HUES48 (cell line): ENCODE results near the gene NENF.
A peak's percentile ranks its signal among the peaks of the same experiment; 100 is the strongest.

Experiments used
- H3K27ac ChIP-seq: one replicate; pipeline ENCODE4 v1.7.0; 2013; ENCODE audit warnings: low read depth, low read length, inconsistent platforms
- H3K27me3 ChIP-seq: 2 replicates; pipeline ENCODE4 v1.6.1; 2013; ENCODE audit warnings: mild to moderate bottlenecking, low read length; ENCODE audit not compliant: control insufficient read depth, insufficient read depth
- H3K36me3 ChIP-seq: 2 replicates; pipeline ENCODE4 v1.6.1; 2013; ENCODE audit warnings: low read length; ENCODE audit not compliant: control insufficient read depth, insufficient read depth
- H3K4me1 ChIP-seq: 2 replicates; pipeline ENCODE4 v1.6.1; 2013; ENCODE audit warnings: mild to moderate bottlenecking, low read length; ENCODE audit not compliant: control insufficient read depth, insufficient read depth
- H3K4me3 ChIP-seq: 2 replicates; pipeline ENCODE4 v1.5.1; 2013; ENCODE audit warnings: mild to moderate bottlenecking, low read depth, low read length
- H3K9ac ChIP-seq: 2 replicates; pipeline ENCODE4 v1.6.1; 2013; ENCODE audit warnings: mild to moderate bottlenecking, low read depth, low read length, moderate library complexity
- H3K9me3 ChIP-seq: 2 replicates; pipeline ENCODE4 v1.6.1; 2013; ENCODE audit warnings: low read length; ENCODE audit not compliant: control insufficient read depth, insufficient read depth

NENF gene

DNA sequence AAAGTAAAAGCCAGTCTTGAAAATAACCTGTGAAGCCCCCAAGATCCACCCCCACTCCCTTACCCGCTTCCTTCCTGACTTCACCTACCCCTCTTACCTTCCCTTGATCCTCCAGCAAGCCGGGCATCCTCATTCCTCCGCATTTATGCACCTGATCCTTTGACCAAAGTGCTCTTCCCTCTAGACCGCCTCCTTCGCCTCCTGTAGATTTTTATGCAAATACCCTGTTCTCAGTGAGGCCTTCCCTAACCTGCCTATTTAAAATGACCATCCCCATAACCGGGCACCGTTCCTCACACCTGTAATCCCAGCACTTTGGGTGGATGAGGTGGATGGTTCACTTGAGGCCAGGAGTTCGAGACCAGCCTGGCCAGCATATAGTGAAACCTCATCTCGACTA, 1.1 kb upstream of the NENF start:
- Histone ChIP-seq H3K27ac (no peak overlapping the region), H3K4me3 (no peak overlapping the region), H3K9ac (no peak overlapping the region), H3K9me3 (no peaks in the 10 kb centered on the region), H3K4me1 (peaks cover 13% of the 10 kb centered on the region; the same call in 1 of the 2 replicates), H3K36me3 (no peaks in the 10 kb centered on the region), H3K27me3 (peaks cover 8% of the 10 kb centered on the region)

DNA sequence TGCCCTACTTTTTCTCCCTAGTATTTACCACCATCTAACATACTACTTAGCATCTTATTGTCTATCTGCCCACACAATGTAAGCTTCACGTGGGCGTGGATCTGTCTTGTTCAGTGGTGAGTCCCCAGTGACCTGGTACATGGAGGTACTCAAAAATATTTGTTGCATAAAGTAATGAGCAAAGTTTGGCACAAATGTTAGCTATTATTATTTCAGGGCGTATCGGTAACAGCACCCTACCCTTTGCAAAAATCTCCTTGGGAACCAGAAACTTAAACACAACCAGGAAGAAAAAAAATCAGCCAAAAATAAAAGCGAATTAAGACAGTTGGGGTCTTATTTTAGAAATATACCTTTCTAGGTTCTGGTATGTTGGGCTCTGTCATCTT, 454 bp upstream of the NENF start:
- H3K36me3 ChIP-seq = no peaks in the 10 kb centered on the region
- no peak overlapping the region for H3K27ac ChIP-seq
- no peaks in the 10 kb centered on the region for H3K9me3 ChIP-seq
- peaks cover 13% of the 10 kb centered on the region; the same call in 1 of the 2 replicates for H3K4me1 ChIP-seq
- peak overlapping the region; percentile 74 for H3K4me3 ChIP-seq
- H3K9ac ChIP-seq = no peak overlapping the region
- H3K27me3 ChIP-seq = peaks cover 8% of the 10 kb centered on the region

DNA sequence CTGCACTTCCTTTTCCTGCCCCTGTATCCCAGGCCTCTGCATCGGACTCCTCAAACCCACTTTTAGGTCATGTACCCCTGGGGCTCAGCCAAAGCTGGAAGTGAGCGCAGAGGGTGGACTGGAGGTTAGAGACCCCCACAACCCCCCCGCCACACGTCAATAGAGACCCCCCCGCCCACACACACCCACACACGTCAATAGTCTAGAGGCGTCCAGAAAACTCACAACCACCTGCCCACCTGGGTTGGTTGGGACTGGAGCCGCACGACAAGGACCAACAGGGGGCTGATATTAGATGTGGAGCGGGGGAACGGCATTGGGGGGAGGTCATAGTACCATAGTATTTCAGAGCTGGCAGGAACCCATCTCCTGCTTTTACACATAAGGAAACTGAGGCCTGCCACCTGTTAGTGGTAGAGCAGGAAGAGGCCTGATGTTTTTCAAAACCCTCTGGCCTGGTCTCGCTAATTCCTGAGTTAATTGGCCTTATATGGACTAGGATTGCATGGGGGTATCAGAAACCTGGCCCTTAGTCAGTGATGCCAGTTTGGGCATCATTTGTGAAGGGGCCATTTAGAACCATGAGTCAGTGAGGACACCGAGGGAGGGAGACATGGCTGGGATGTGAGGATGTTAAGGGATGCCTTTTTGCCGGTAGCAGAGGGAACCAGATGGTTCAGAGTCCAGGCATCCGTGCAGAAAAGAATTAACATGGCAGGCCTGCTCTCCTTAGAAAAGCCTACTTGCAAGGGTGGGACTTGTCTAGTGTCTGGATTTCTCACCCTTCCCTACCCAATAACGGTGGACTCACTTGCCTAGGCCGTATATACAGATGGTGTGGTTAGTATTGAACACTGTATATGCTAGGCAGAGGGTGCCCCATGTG, 1.1 kb downstream of the NENF start:
- no peak overlapping the region for H3K9ac ChIP-seq
- H3K27ac ChIP-seq = no peak overlapping the region
- H3K4me3 ChIP-seq = peak overlapping the region; percentile 74
- no peaks in the 10 kb centered on the region for H3K36me3 ChIP-seq
- peaks cover 13% of the 10 kb centered on the region; the same call in 1 of the 2 replicates for H3K4me1 ChIP-seq
- peaks cover 8% of the 10 kb centered on the region for H3K27me3 ChIP-seq
- no peaks in the 10 kb centered on the region for H3K9me3 ChIP-seq

DNA sequence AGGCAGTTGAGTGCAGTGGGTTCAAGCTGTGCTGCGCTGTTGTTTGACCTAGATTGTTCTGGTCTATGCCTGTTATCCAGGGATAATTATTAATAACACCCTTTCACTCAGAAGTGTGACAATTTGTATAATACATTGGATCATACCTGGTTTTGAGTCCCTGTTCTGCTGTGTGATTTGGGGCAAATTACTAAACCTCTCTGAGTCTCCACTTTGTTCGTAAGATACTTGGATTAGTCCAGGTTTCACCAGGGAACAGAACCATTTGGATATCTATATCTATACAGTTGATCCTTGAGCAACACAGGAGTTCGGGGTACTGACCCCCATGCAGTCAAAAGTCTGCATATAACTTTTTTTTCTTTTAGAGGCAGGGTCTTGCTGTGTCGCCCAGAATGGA, 2.3 kb downstream of the NENF start:
- Histone ChIP-seq H3K9ac (no peak overlapping the region), H3K4me1 (peaks cover 13% of the 10 kb centered on the region; the same call in 1 of the 2 replicates), H3K9me3 (no peaks in the 10 kb centered on the region), H3K4me3 (no peak overlapping the region), H3K27ac (no peak overlapping the region), H3K36me3 (no peaks in the 10 kb centered on the region), H3K27me3 (peaks cover 8% of the 10 kb centered on the region)

DNA sequence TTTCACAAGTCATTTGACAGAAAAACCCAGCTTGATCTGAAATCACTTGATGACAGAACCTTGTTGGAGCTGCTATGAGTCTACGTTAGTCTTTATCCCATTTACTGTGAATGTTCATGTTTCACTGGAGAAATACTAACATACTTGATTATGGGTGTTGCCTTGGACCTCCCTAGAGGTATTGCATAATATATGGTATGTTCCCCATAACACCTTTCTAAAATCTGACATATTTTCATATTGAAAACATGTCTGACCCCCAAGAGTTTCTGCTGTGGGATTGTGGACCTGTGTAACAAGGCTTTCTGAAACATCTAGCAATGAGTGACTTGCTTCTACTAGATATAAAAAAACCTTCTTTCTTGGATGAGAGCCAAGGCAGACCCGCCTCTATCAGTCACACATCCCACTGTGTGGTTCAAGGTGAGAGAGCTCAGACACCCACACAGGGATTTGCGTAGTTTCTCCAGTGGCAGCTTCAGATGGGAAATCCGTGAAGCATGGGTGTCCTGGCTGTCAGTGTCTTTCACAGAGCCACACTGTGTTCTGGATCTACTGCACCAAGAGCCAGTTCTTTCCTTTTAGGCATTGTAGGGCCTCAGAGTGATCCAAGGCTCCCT, 4.6 kb downstream of the NENF start:
- peaks cover 3% of the 10 kb centered on the region; the same call in 1 of the 2 replicates for H3K4me1 ChIP-seq
- H3K4me3 ChIP-seq = no peak overlapping the region
- no peaks in the 10 kb centered on the region for H3K36me3 ChIP-seq
- no peak overlapping the region for H3K9ac ChIP-seq
- H3K27ac ChIP-seq = no peak overlapping the region
- H3K9me3 ChIP-seq = no peaks in the 10 kb centered on the region
- H3K27me3 ChIP-seq = peaks cover 8% of the 10 kb centered on the region

DNA sequence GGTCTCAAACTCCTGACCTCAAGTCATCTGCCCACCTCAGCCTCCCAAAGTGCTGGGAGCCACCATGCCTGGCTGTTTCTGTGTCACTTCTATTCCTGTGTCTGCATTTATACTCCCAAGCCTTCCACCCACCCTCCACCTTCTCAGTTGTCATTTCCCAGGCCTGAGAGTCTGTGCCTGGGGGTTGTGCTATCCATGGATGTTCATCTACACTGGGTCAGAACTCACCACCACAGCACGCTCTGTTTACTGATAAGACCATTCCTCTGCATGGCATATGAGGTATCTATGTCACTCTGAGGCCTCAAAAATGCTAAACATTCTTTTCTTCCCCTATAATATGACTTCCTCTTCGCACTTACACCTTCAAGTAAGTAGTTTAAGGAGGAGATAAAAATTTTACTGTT, 6.1 kb downstream of the NENF start:
- Histone ChIP-seq H3K9me3 (no peaks in the 10 kb centered on the region), H3K27me3 (peaks cover 6% of the 10 kb centered on the region), H3K36me3 (no peaks in the 10 kb centered on the region), H3K9ac (no peak overlapping the region), H3K4me1 (no peaks in the 10 kb centered on the region), H3K27ac (no peak overlapping the region), H3K4me3 (no peak overlapping the region)

DNA sequence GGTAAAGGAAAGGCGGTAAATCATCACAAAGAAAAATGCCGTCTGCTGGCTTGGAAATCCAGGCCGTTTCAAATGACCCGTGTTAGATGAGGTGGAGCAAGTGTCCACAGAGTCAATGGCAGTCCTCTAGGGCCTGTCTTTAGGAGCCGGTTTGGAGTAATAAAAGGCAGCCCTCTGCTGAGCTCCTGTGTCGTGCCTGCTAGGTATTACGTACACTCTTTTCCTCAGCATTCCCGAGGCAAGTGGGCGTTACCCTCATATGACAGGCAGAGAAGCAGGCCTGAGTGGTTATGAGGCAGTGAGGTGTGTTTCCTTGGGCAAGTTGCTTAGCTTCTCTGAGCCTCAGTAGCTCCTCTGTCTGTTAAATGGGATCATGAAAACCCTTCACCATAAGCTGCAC, 7.7 kb downstream of the NENF start:
- H3K27ac ChIP-seq = no peak overlapping the region
- H3K27me3 ChIP-seq = no peaks in the 10 kb centered on the region
- no peaks in the 10 kb centered on the region for H3K4me1 ChIP-seq
- no peak overlapping the region for H3K4me3 ChIP-seq
- no peaks in the 10 kb centered on the region for H3K36me3 ChIP-seq
- no peak overlapping the region for H3K9ac ChIP-seq
- no peaks in the 10 kb centered on the region for H3K9me3 ChIP-seq

DNA sequence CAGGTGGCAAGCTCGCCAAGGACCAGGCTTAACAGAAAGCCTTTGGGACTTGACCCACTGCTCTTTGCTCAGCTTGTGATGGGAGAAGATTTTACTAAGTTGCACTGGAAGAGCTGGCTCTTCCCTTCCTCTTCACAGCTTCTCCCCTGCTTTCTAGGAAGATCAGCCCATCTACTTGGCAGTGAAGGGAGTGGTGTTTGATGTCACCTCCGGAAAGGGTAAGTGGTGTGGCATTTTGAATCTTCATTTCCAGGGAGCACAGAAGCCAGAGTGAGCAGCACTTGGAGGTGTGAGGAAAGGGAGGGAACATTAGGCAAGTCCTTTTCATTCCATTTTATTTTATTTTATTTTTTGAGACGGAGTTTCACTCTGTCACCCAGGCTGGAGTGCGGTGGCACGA, 9.7 kb downstream of the NENF start:
- H3K36me3 ChIP-seq = no peaks in the 10 kb centered on the region
- H3K4me1 ChIP-seq = no peaks in the 10 kb centered on the region
- no peaks in the 10 kb centered on the region for H3K9me3 ChIP-seq
- no peak overlapping the region for H3K9ac ChIP-seq
- no peaks in the 10 kb centered on the region for H3K27me3 ChIP-seq
- no peak overlapping the region for H3K27ac ChIP-seq
- H3K4me3 ChIP-seq = no peak overlapping the region

DNA sequence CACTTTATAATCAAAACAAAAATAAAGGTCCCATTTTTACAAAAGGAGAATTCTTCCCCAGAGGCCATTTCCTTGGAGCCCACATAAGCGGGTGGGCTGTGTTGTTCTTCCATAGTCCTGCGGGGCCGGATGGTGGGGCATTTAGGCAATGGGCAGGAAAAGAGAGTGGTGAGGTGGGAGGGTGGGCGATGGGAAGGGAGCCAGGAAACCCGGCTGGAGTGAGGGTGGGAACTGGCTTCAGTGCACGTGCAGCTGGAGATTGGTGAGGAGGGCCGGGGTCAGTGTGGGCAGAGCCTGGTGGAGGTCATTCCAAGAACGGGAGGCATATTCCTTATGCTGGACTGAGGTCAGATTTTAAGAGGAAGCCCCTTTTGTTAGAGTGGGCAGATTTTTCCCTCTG, 13.6 kb downstream of the NENF start:
- no peaks in the 10 kb centered on the region for H3K4me1 ChIP-seq
- no peaks in the 10 kb centered on the region for H3K36me3 ChIP-seq
- no peak overlapping the region for H3K27ac ChIP-seq
- no peaks in the 10 kb centered on the region for H3K27me3 ChIP-seq
- H3K9ac ChIP-seq = no peak overlapping the region
- no peak overlapping the region for H3K4me3 ChIP-seq
- H3K9me3 ChIP-seq = no peaks in the 10 kb centered on the region

DNA sequence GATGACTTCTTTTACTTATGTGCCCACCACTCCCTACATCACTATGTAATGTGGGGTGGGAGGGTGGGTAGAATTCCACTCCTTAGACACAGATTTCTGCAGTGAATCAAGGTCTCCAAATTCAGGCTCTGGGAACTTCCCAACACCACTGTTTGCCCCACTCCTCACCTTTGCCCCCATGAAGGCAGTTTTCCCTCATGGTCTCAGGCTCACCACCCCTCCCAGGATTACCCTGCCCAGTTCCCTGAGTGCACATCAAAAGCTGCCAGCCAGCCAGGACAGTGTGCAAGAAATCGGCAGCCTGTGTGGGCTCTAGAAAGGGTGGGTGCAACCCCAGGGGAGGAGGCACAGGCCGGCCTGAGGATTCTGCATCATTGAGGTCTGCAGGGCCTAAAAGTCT, 14.8 kb downstream of the NENF start:
- Histone ChIP-seq H3K36me3 (no peaks in the 10 kb centered on the region), H3K27ac (no peak overlapping the region), H3K9me3 (no peaks in the 10 kb centered on the region), H3K4me3 (no peak overlapping the region), H3K27me3 (no peaks in the 10 kb centered on the region), H3K4me1 (no peaks in the 10 kb centered on the region), H3K9ac (no peak overlapping the region)

DNA sequence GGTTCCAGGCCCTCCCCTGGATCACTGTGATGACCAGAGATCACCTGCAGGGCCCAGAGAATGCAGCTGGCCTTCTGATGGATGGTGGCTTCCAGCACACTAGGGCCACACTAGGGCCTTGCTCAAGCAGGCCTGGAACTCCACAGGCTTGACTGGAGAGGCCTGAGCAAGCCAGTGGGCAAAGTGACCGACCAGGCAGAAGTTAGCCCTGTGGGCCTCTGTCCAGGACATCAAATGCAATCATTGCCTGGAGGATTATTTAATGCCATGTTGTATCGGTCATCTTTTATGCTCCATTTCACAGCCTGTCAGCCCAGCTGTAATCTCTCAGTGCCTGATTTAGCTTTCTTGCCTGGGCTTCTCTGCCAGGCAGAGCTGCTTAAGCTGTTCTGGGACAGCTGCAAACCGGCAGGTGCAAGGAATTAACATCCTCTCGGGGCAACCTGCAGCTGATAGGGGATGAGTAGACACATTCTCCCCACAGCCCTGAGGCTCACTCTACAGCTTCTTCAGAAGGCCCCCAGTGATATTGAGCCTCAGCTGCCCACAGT, 17.7 kb downstream of the NENF start:
- H3K36me3 ChIP-seq = no peaks in the 10 kb centered on the region
- no peaks in the 10 kb centered on the region for H3K27me3 ChIP-seq
- H3K4me1 ChIP-seq = no peaks in the 10 kb centered on the region
- no peak overlapping the region for H3K4me3 ChIP-seq
- H3K9me3 ChIP-seq = no peaks in the 10 kb centered on the region
- H3K27ac ChIP-seq = no peak overlapping the region
- no peak overlapping the region for H3K9ac ChIP-seq
